Measurements from ENCODE around the gene BRIX1. TPM values are rescaled to one million over a fixed set of nuclear protein-coding genes. Genes with fewer than 3 reads are reported as not detected.

BRIX1 gene
- total and polyA plus RNA-seq, 2 experiments from 2014 or later: 72.6 to 171 TPM

GRCh38 chr5:34944460-34945047, 29.0 kb downstream of the BRIX1 start:
- H3K36me3 Mint-ChIP-seq (ENCODE audit: low read depth): peaks cover 39% of the 10 kb centered on the region
- no peaks in the 10 kb centered on the region for H3K9me2 ChIP-seq (ENCODE audit: insufficient read depth)

More at GRCh38 chr5:34944460-34945047, 29.0 kb downstream of the BRIX1 start:
- DNase-seq (ENCODE audit: low spot score) (no peak), ATAC-seq (no peak)
- Mint-ChIP-seq H3K27ac (no peak overlapping the region), H3K4me3 (no peak overlapping the region), H3K27me3 (ENCODE audit: insufficient read depth, low read depth, poor library complexity) (no peaks in the 10 kb centered on the region), H3K9me3 (no peaks in the 10 kb centered on the region), H3K4me1 (no peaks in the 10 kb centered on the region)
- no peaks in the 10 kb centered on the region for H3K27me3 ChIP-seq (ENCODE audit: insufficient read depth)
- H3K4me3 ChIP-seq: no peak overlapping the region
- H3K36me3 ChIP-seq (ENCODE audit: insufficient read depth): peaks cover 26% of the 10 kb centered on the region
- no peak overlapping the region for H3K4me2 ChIP-seq
- H2AFZ ChIP-seq: no peak overlapping the region
- no peak overlapping the region for H3K27ac ChIP-seq (ENCODE audit: low read depth)
- no peaks in the 10 kb centered on the region for H3F3A ChIP-seq (replicated peaks; ENCODE audit: low read depth)
- no peaks in the 10 kb centered on the region for H3K4me1 ChIP-seq (ENCODE audit: insufficient read depth)
- H4K20me1 ChIP-seq (replicated peaks; ENCODE audit: insufficient read depth): no peaks in the 10 kb centered on the region
- no peaks in the 10 kb centered on the region for H3K79me2 ChIP-seq (replicated peaks; ENCODE audit: insufficient read depth)
- TF ChIP-seq CTCF (conservative IDR thresholded peaks at IDR 0.05; ENCODE audit: low read depth in 2 of 2) (no peak), ZNF114 (CRISPR knock-in tag; IDR thresholded peaks at IDR 0.05) (no peak), CREB1 (CRISPR knock-in tag; IDR thresholded peaks at IDR 0.05; ENCODE audit: low read depth) (no peak), NANOG (IDR thresholded peaks at IDR 0.05; ENCODE audit: borderline replicate concordance) (no peak), JUNB (IDR thresholded peaks at IDR 0.05; ENCODE audit: unreplicated experiment) (no peak), REST (IDR thresholded peaks at IDR 0.05; ENCODE audit: unreplicated experiment) (no peak), ETS1 (IDR thresholded peaks at IDR 0.05) (no peak), POLR2AphosphoS5 (IDR thresholded peaks at IDR 0.05; ENCODE audit: low read depth) (no peak), EZH2 (IDR thresholded peaks at IDR 0.05; ENCODE audit: low read depth, unreplicated experiment) (no peak), STAT1 (IDR thresholded peaks at IDR 0.05; ENCODE audit: unreplicated experiment) (no peak), EZH2phosphoT487 (IDR thresholded peaks at IDR 0.05; ENCODE audit: unreplicated experiment) (no peak), ZNF462 (CRISPR knock-in tag; IDR thresholded peaks at IDR 0.05) (no peak), ZNF331 (CRISPR knock-in tag; IDR thresholded peaks at IDR 0.05; ENCODE audit: low read depth) (no peak)
